DOHH2 (cell line): ENCODE measurements around the gene SYNCRIP.

Experiments
- H3F3A ChIP-seq: fragments of 200-600 bp; sonication (generic), shearing (Covaris generic); 2 replicates; pipeline ENCODE4 v1.6.0; 2016; ENCODE audit warnings: antibody characterized with exemption, mild to moderate bottlenecking; ENCODE audit not compliant: control insufficient read depth, insufficient read depth
- H3K27ac ChIP-seq: fragments of 200-600 bp; sonication (generic); 2 replicates; pipeline ENCODE4 v1.5.1; 2014; ENCODE audit warnings: low read depth, mild to moderate bottlenecking, low read length, moderate library complexity
- H3K27me3 ChIP-seq: fragments of 200-600 bp; sonication (generic); 2 replicates; pipeline ENCODE4 v1.6.1; 2014; ENCODE audit warnings: mild to moderate bottlenecking, low read length, mixed read lengths; ENCODE audit not compliant: control insufficient read depth
- H3K36me3 ChIP-seq: fragments of 200-600 bp; sonication (generic); 2 replicates; pipeline ENCODE4 v1.6.1; 2014; ENCODE audit warnings: mild to moderate bottlenecking, low read length, moderate library complexity, mixed read lengths; ENCODE audit not compliant: control insufficient read depth
- H3K4me1 ChIP-seq: fragments of 200-600 bp; sonication (generic); 2 replicates; pipeline ENCODE4 v1.6.1; 2014; ENCODE audit warnings: mild to moderate bottlenecking, low read length, mixed read lengths; ENCODE audit not compliant: control insufficient read depth
- H3K4me2 ChIP-seq: fragments of 200-600 bp; sonication (generic); 2 replicates; pipeline ENCODE4 v1.6.0; 2014; ENCODE audit warnings: mild to moderate bottlenecking, low read length, moderate library complexity
- H3K4me3 ChIP-seq: fragments of 200-600 bp; sonication (generic); 2 replicates; pipeline ENCODE4 v1.5.1; 2014; ENCODE audit warnings: mild to moderate bottlenecking, low read length, mixed read lengths
- H3K79me2 ChIP-seq: fragments of 200-600 bp; sonication (generic); 2 replicates; pipeline ENCODE4 v1.6.1; 2014; ENCODE audit warnings: mild to moderate bottlenecking, low read length, mixed read lengths; ENCODE audit not compliant: control insufficient read depth
- H3K9me2 ChIP-seq: fragments of 200-600 bp; sonication (generic); replicated peaks from 2 replicates; pipeline ENCODE4 v1.6.1; 2014; ENCODE audit warnings: mild to moderate bottlenecking, low read length, mixed read lengths; ENCODE audit not compliant: control insufficient read depth
- H3K9me3 ChIP-seq: fragments of 200-600 bp; sonication (generic); 2 replicates; pipeline ENCODE4 v1.6.1; 2014; ENCODE audit warnings: antibody characterized with exemption, low read length, mixed read lengths; ENCODE audit not compliant: control insufficient read depth, insufficient read depth
- H4K20me1 ChIP-seq: fragments of 200-600 bp; sonication (generic); 2 replicates; pipeline ENCODE4 v1.6.0; 2014; ENCODE audit warnings: low read depth, mild to moderate bottlenecking, antibody characterized with exemption, low read length, moderate library complexity; ENCODE audit not compliant: control insufficient read depth, insufficient read depth
- EZH2phosphoT487 ChIP-seq: fragments of 200-600 bp; sonication (generic); IDR thresholded peaks from 2 replicates; pipeline ENCODE4 v1.6.1; 2017; ENCODE audit warnings: borderline replicate concordance, mild to moderate bottlenecking, antibody characterized with exemption, low read length, moderate library complexity, mixed read lengths
- TF ChIP-seq, protein P1 (sequence below): fragments of 200-600 bp; sonication (generic); IDR thresholded peaks from one replicate; pipeline ENCODE4 v1.5.1; 2014; ENCODE audit warnings: antibody characterized with exemption, mild to moderate bottlenecking, low read depth, low read length; ENCODE audit not compliant: poor library complexity, severe bottlenecking

SYNCRIP gene

DNA sequence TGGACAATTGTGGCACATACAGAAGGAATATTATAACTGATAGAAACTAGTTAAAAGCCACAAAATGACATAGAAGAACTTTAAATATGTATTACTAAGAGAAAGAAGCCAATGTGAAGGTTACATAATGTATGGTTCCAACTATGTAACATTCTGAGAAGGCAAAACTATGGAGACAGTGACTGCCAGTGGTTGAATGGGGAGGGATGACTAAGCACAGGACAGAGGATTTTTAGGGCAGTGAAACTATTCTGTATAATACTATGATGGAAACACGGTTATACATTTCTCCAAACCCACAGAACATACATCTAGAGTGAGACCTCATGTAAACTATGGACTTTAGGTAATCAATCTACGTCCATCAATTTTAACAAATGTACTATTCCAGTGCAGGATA is 22.4 kb downstream of the SYNCRIP start:
- Histone ChIP-seq H3K27ac (no peak overlapping the region), H3K36me3 (peaks cover 100% of the 10 kb centered on the region), H3K9me3 (no peaks in the 10 kb centered on the region), H3K9me2 (no peaks in the 10 kb centered on the region), H4K20me1 (peaks cover 41% of the 10 kb centered on the region), H3K4me2 (no peak overlapping the region), H3K27me3 (no peaks in the 10 kb centered on the region), H3K4me1 (no peaks in the 10 kb centered on the region), H3K4me3 (no peak overlapping the region), H3F3A (peaks cover 28% of the 10 kb centered on the region), H3K79me2 (peaks cover 97% of the 10 kb centered on the region)
- TF ChIP-seq, protein P1, sequence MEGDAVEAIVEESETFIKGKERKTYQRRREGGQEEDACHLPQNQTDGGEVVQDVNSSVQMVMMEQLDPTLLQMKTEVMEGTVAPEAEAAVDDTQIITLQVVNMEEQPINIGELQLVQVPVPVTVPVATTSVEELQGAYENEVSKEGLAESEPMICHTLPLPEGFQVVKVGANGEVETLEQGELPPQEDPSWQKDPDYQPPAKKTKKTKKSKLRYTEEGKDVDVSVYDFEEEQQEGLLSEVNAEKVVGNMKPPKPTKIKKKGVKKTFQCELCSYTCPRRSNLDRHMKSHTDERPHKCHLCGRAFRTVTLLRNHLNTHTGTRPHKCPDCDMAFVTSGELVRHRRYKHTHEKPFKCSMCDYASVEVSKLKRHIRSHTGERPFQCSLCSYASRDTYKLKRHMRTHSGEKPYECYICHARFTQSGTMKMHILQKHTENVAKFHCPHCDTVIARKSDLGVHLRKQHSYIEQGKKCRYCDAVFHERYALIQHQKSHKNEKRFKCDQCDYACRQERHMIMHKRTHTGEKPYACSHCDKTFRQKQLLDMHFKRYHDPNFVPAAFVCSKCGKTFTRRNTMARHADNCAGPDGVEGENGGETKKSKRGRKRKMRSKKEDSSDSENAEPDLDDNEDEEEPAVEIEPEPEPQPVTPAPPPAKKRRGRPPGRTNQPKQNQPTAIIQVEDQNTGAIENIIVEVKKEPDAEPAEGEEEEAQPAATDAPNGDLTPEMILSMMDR: no peak
- no peak for TF ChIP-seq EZH2phosphoT487

DNA sequence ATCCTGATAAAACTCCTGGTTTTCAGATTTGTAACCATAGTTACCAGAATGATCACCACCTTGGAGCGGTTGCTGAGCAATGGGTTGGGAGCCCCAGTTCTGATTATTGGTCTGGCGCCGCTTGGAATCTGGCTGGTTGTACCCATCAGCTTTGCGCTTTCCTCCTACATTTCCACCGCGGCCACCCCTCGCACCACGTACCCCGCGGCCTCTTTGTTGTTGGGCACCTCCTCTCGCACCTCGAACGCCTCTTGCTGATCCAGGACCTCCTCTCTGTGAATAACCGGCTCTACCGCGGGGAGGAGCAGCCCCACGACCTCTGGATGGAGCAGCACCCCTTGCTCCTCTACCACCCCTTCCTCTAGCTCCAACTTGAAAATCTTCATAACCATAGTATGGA is 27.9 kb downstream of the SYNCRIP start:
- no peak for TF ChIP-seq EZH2phosphoT487
- TF ChIP-seq, protein P1: no peak
- Histone ChIP-seq H3K4me2 (no peak overlapping the region), H4K20me1 (peaks cover 17% of the 10 kb centered on the region), H3K79me2 (peaks cover 73% of the 10 kb centered on the region), H3K27ac (no peak overlapping the region), H3K27me3 (no peaks in the 10 kb centered on the region), H3K4me1 (no peaks in the 10 kb centered on the region), H3K4me3 (no peak overlapping the region), H3K9me2 (no peaks in the 10 kb centered on the region), H3F3A (peaks cover 54% of the 10 kb centered on the region), H3K9me3 (no peaks in the 10 kb centered on the region), H3K36me3 (peaks cover 100% of the 10 kb centered on the region)

DNA sequence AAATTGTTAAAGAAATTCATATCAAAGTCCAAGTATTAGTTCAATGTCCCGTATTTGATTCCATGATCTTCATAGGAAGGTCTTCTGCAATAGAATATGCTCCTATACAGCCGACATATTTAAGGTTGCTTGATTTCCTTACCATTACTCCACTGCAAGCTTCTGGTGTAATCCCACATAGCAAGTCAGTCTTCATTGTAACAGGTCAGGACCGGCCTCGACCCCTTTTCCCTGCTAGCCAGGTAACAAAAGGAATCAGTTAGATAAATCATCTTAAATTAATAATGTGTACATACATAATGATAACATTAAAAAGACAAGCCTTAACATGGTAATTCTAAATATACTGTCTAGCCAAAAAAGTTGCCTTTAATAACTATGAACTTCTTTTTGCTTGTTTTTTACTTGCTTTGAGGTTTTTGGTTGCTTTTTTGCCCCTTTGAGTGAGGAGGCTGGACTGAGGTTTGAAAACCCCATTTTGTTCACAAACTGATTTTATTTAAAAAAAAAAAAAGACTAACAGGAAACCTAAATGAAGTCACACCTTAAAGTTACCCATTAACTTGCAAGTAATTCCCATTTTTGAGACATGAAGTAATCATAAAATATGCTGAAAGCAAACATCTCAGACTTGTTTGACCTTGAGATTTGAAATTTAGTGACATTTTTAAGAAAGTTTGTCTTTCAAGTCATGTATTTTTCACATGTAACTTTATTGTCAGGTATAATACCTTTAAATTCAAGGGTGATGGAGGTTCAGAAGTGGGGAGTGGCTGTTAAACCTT is 29.8 kb downstream of the SYNCRIP start:
- H3K27ac ChIP-seq: no peak overlapping the region
- peaks cover 62% of the 10 kb centered on the region for H3F3A ChIP-seq
- H3K4me3 ChIP-seq: no peak overlapping the region
- H3K79me2 ChIP-seq: peaks cover 56% of the 10 kb centered on the region
- no peaks in the 10 kb centered on the region for H3K4me1 ChIP-seq
- peaks cover 17% of the 10 kb centered on the region for H4K20me1 ChIP-seq
- H3K36me3 ChIP-seq: peaks cover 99% of the 10 kb centered on the region
- no peak overlapping the region for H3K4me2 ChIP-seq
- no peaks in the 10 kb centered on the region for H3K27me3 ChIP-seq
- TF ChIP-seq, protein P1: no peak
- no peak for TF ChIP-seq EZH2phosphoT487
- no peaks in the 10 kb centered on the region for H3K9me2 ChIP-seq
- no peaks in the 10 kb centered on the region for H3K9me3 ChIP-seq
